D721Med (cell line): Measurements from ENCODE around the gene STX5.
"Not testable (repeated sequence)": the region's sequence is repeated elsewhere in the genome, so short reads cannot be mapped to it uniquely, and the experiment has no call there.

Experiments
- DNase-seq: peaks from one replicate; pipeline ENCODE4 v3.0.0; 2011; ENCODE audit warnings: low spot score; ENCODE audit not compliant: insufficient read length
- FAIRE-seq: peaks from 2 replicates; lab custom pipeline; 2011; peaks lifted over from hg19 to GRCh38; lab: Jason Lieb, UNC
- CTCF ChIP-seq: IDR thresholded peaks from 2 replicates; pipeline ENCODE4 v1.5.1; 2012; ENCODE audit warnings: mild to moderate bottlenecking, control low read depth; ENCODE audit not compliant: insufficient read depth; ENCODE audit errors: missing control alignments

The STX5 gene

GRCh38 chr11:62830904-62831519 lies 839 bp downstream of the STX5 start:
- DNase-seq (no peak), FAIRE-seq (no peak)
- TF ChIP-seq CTCF, result no peak

GRCh38 chr11:62828130-62828529 lies 3.7 kb downstream of the STX5 start:
- not testable (repeated sequence) for DNase-seq, FAIRE-seq

- FAIRE-seq, result no peak
- TF ChIP-seq CTCF, result no peak
- DNase-seq, result no peak
Measured at GRCh38 chr11:62823677-62824076, 8.2 kb downstream of the STX5 start.

- TF ChIP-seq CTCF, result no peak
- DNase-seq (no peak), FAIRE-seq (no peak)
Measured at GRCh38 chr11:62817129-62817528, 14.7 kb downstream of the STX5 start.

- FAIRE-seq (no peak), DNase-seq (no peak)
- no peak for TF ChIP-seq CTCF
Measured at GRCh38 chr11:62816557-62816956, 15.3 kb downstream of the STX5 start.

- no peak for DNase-seq
- no peak for FAIRE-seq
- TF ChIP-seq CTCF, result no peak
Measured at GRCh38 chr11:62811659-62812058, 20.2 kb downstream of the STX5 start.

GRCh38 chr11:62810748-62811147 lies 21.1 kb downstream of the STX5 start:
- no peak for FAIRE-seq

More at GRCh38 chr11:62810748-62811147, 21.1 kb downstream of the STX5 start:
- no peak for DNase-seq
- TF ChIP-seq CTCF, result no peak
